Putamen (tissue), 1 donor: Measurements from ENCODE around the gene TRIAP1.
"Not testable (repeated sequence)": the region's sequence is repeated elsewhere in the genome, so short reads cannot be mapped to it uniquely, and the experiment has no call there.

Experiments used
- DNase-seq: peaks from one replicate; pipeline ENCODE4 v3.0.0-alpha.2; 2016; ENCODE audit warnings: low spot score

Gene TRIAP1

GRCh38 chr12:120445911-120446843 is at the start of gene TRIAP1, which contains the start of gene GATC:
TRIAP1 (minus strand) TSS chr12:120446384; CDS start chr12:120446372, 12 bp downstream.
GATC (plus strand) TSS chr12:120446444; CDS start chr12:120446481, 37 bp downstream.
- DNase-seq, result peak; percentile 83

GRCh38 chr12:120495186-120495730 is 49.1 kb upstream of the TRIAP1 start:
- DNase-seq, result no peak

GRCh38 chr12:120490833-120491512 is 44.8 kb upstream of the TRIAP1 start:
- peak; percentile 29 for DNase-seq

- no peak for DNase-seq
Measured at GRCh38 chr12:120490325-120490724, 44.1 kb upstream of the TRIAP1 start.

GRCh38 chr12:120489018-120489417 is 42.8 kb upstream of the TRIAP1 start:
- no peak for DNase-seq

- DNase-seq, result peak; percentile 52
Measured at GRCh38 chr12:120488057-120488640, 42.0 kb upstream of the TRIAP1 start.

GRCh38 chr12:120487552-120487951 is 41.4 kb upstream of the TRIAP1 start:
- not testable (repeated sequence) for DNase-seq

- no peak for DNase-seq
Measured at GRCh38 chr12:120485961-120486881, 40.0 kb upstream of the TRIAP1 start.

- no peak for DNase-seq
Measured at GRCh38 chr12:120483621-120484020, 37.4 kb upstream of the TRIAP1 start.

GRCh38 chr12:120481022-120481767 is 35.0 kb upstream of the TRIAP1 start:
- no peak for DNase-seq

GRCh38 chr12:120480211-120480610 is 34.0 kb upstream of the TRIAP1 start:
- DNase-seq, result no peak

- no peak for DNase-seq
Measured at GRCh38 chr12:120479458-120479857, 33.3 kb upstream of the TRIAP1 start.

GRCh38 chr12:120475643-120476042 is 29.5 kb upstream of the TRIAP1 start:
- DNase-seq, result no peak

- peak; percentile 29 for DNase-seq
Measured at GRCh38 chr12:120474616-120474960, 28.4 kb upstream of the TRIAP1 start.

GRCh38 chr12:120473807-120474615 is 27.8 kb upstream of the TRIAP1 start:
- no peak for DNase-seq

GRCh38 chr12:120472521-120472920 is 26.3 kb upstream of the TRIAP1 start:
- no peak for DNase-seq

- no peak for DNase-seq
Measured at GRCh38 chr12:120470150-120470784, 24.1 kb upstream of the TRIAP1 start.

GRCh38 chr12:120469450-120470149 is 23.4 kb upstream of the TRIAP1 start, which contains the start of gene SRSF9:
SRSF9 (minus strand) TSS chr12:120469748; CDS start chr12:120469609, 139 bp downstream.
- DNase-seq, result peak; percentile 96
